Ishikawa (cell line): ENCODE results near the gene TCF7L2.

Experiments
- CEBPB ChIP-seq: IDR thresholded peaks from 2 replicates; pipeline ENCODE4 v1.6.1; 2012
- CREB1 ChIP-seq: IDR thresholded peaks from 2 replicates; pipeline ENCODE4 v1.6.1; 2012; ENCODE audit warnings: low read depth
- EGR1 ChIP-seq: IDR thresholded peaks from 2 replicates; pipeline ENCODE4 v1.6.1; 2012
- EP300 ChIP-seq: IDR thresholded peaks from 2 replicates; pipeline ENCODE4 v1.6.1; 2012; ENCODE audit warnings: borderline replicate concordance
- NFIC ChIP-seq: IDR thresholded peaks from 2 replicates; pipeline ENCODE4 v1.6.1; 2012
- RAD21 ChIP-seq: IDR thresholded peaks from 2 replicates; pipeline ENCODE4 v1.6.1; 2012; ENCODE audit warnings: low read depth
- TAF1 ChIP-seq: IDR thresholded peaks from 2 replicates; pipeline ENCODE4 v1.6.1; 2012; ENCODE audit warnings: low read depth, mild to moderate bottlenecking
- ZBTB7A ChIP-seq: IDR thresholded peaks from 2 replicates; pipeline ENCODE4 v1.6.1; 2012; ENCODE audit warnings: low read depth
- TF ChIP-seq, protein P1 (sequence below): IDR thresholded peaks from 2 replicates; pipeline ENCODE4 v1.6.1; 2012
- TF ChIP-seq, protein P2 (sequence below): IDR thresholded peaks from 2 replicates; pipeline ENCODE4 v1.6.1; 2012; ENCODE audit warnings: low read depth, mild to moderate bottlenecking

DNA sequence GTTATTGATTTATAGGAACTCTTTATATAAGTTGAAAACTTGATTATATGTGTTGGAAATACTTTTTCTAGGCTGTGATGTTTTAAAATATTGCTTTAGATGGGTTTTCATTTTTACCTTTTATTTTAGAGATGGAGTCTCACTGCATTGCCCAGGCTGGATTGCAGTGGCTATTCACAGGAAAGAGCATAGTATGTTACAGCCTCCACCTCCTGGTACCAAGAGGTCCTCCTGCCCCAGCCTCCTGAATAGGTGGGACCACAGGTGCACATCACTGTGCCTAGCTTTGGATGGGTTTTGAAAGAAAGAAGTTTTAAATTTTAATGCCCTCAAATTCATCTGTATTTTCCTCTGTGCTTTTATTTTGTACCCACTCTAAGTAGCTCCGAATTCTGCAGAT lies 105.4 kb downstream of the TCF7L2 start:
- TF ChIP-seq EP300 (no peak), CEBPB (no peak), EGR1 (no peak), TAF1 (no peak), RAD21 (no peak), CREB1 (no peak), ZBTB7A (no peak), NFIC (no peak)
- TF ChIP-seq, protein P1, sequence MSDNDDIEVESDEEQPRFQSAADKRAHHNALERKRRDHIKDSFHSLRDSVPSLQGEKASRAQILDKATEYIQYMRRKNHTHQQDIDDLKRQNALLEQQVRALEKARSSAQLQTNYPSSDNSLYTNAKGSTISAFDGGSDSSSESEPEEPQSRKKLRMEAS, result no peak
- TF ChIP-seq, protein P2, sequence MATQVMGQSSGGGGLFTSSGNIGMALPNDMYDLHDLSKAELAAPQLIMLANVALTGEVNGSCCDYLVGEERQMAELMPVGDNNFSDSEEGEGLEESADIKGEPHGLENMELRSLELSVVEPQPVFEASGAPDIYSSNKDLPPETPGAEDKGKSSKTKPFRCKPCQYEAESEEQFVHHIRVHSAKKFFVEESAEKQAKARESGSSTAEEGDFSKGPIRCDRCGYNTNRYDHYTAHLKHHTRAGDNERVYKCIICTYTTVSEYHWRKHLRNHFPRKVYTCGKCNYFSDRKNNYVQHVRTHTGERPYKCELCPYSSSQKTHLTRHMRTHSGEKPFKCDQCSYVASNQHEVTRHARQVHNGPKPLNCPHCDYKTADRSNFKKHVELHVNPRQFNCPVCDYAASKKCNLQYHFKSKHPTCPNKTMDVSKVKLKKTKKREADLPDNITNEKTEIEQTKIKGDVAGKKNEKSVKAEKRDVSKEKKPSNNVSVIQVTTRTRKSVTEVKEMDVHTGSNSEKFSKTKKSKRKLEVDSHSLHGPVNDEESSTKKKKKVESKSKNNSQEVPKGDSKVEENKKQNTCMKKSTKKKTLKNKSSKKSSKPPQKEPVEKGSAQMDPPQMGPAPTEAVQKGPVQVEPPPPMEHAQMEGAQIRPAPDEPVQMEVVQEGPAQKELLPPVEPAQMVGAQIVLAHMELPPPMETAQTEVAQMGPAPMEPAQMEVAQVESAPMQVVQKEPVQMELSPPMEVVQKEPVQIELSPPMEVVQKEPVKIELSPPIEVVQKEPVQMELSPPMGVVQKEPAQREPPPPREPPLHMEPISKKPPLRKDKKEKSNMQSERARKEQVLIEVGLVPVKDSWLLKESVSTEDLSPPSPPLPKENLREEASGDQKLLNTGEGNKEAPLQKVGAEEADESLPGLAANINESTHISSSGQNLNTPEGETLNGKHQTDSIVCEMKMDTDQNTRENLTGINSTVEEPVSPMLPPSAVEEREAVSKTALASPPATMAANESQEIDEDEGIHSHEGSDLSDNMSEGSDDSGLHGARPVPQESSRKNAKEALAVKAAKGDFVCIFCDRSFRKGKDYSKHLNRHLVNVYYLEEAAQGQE, result no peak
